ENCODE results near the gene CLNK.

The CLNK gene

DNA sequence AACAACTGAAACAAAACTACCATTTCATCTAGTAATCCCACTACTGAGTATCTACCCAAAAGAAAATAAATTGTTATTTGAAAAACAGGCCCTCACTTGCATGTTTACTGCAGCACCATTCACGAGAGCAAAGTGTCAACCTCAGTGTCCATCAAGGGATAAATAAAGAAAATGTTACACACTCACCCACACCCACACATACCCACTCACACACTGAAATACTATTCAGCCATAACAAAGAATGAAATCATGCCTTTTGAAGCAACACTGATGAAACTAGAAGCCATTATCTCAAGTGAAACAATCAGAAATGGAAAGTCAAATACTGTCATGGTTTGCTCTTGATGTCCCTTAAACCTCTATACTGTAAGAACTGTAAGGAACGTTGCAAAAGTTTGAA is 44.8 kb upstream of the CLNK start:
- H3K9me3 ChIP-seq (ENCODE audit: insufficient read depth, low read length): no peaks in the 10 kb centered on the region
- TF ChIP-seq, protein P1, sequence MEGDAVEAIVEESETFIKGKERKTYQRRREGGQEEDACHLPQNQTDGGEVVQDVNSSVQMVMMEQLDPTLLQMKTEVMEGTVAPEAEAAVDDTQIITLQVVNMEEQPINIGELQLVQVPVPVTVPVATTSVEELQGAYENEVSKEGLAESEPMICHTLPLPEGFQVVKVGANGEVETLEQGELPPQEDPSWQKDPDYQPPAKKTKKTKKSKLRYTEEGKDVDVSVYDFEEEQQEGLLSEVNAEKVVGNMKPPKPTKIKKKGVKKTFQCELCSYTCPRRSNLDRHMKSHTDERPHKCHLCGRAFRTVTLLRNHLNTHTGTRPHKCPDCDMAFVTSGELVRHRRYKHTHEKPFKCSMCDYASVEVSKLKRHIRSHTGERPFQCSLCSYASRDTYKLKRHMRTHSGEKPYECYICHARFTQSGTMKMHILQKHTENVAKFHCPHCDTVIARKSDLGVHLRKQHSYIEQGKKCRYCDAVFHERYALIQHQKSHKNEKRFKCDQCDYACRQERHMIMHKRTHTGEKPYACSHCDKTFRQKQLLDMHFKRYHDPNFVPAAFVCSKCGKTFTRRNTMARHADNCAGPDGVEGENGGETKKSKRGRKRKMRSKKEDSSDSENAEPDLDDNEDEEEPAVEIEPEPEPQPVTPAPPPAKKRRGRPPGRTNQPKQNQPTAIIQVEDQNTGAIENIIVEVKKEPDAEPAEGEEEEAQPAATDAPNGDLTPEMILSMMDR (IDR thresholded peaks at IDR 0.05; ENCODE audit: low read depth, low read length): no peak
- TF ChIP-seq EZH2phosphoT487 (IDR thresholded peaks at IDR 0.05; ENCODE audit: low read depth): no peak
- H3K36me3 ChIP-seq (replicated peaks; ENCODE audit: low read depth, low read length): no peaks in the 10 kb centered on the region
- H4K20me1 ChIP-seq (ENCODE audit: insufficient read depth, low read length): no peaks in the 10 kb centered on the region
- peaks cover 4% of the 10 kb centered on the region; the same call in 1 of the 2 replicates for H3K27me3 ChIP-seq (ENCODE audit: low read depth, low read length)
- no peak overlapping the region for H3K4me2 ChIP-seq (ENCODE audit: low read length)
- no peak overlapping the region for H3K27ac ChIP-seq (ENCODE audit: low read length)
- no peak overlapping the region for H3K4me3 ChIP-seq (ENCODE audit: low read length)
- no peaks in the 10 kb centered on the region for H3K79me2 ChIP-seq (ENCODE audit: low read length)
- H2AFZ ChIP-seq (ENCODE audit: low read depth, low read length): no peak overlapping the region
- no peak overlapping the region for H3K9ac ChIP-seq (ENCODE audit: low read length)
- H3K4me1 ChIP-seq (ENCODE audit: low read length): peaks cover 37% of the 10 kb centered on the region

DNA sequence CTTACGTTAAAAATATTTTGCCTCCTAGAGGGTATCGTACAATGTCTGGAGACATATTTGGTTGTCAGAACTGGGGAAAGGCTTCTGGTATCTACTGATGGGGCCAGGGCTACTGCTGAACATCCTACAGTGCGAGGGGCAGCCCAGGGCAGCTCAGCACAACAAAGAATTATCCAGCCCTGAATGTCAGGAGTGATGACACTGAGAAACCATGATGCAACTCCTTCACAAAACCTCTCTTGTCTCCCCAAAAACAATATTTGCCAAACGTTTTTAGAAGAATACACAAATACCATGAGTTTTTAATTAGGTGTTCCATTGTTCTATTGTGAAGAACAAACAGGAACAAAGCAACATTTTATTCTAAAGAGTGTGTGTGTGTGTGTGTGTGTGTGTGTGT is 43.4 kb upstream of the CLNK start:
- no peaks in the 10 kb centered on the region for H3K79me2 ChIP-seq (ENCODE audit: low read length)
- no peaks in the 10 kb centered on the region for H3K36me3 ChIP-seq (replicated peaks; ENCODE audit: low read depth, low read length)
- no peak overlapping the region for H3K27ac ChIP-seq (ENCODE audit: low read length)
- no peaks in the 10 kb centered on the region for H4K20me1 ChIP-seq (ENCODE audit: insufficient read depth, low read length)
- no peak overlapping the region for H2AFZ ChIP-seq (ENCODE audit: low read depth, low read length)
- TF ChIP-seq, protein P1 (IDR thresholded peaks at IDR 0.05; ENCODE audit: low read depth, low read length): no peak
- no peak for TF ChIP-seq EZH2phosphoT487 (IDR thresholded peaks at IDR 0.05; ENCODE audit: low read depth)
- peaks cover 38% of the 10 kb centered on the region for H3K4me1 ChIP-seq (ENCODE audit: low read length)
- H3K4me2 ChIP-seq (ENCODE audit: low read length): no peak overlapping the region
- H3K4me3 ChIP-seq (ENCODE audit: low read length): no peak overlapping the region
- H3K27me3 ChIP-seq (ENCODE audit: low read depth, low read length): no peaks in the 10 kb centered on the region
- no peaks in the 10 kb centered on the region for H3K9me3 ChIP-seq (ENCODE audit: insufficient read depth, low read length)
- no peak overlapping the region for H3K9ac ChIP-seq (ENCODE audit: low read length)

DNA sequence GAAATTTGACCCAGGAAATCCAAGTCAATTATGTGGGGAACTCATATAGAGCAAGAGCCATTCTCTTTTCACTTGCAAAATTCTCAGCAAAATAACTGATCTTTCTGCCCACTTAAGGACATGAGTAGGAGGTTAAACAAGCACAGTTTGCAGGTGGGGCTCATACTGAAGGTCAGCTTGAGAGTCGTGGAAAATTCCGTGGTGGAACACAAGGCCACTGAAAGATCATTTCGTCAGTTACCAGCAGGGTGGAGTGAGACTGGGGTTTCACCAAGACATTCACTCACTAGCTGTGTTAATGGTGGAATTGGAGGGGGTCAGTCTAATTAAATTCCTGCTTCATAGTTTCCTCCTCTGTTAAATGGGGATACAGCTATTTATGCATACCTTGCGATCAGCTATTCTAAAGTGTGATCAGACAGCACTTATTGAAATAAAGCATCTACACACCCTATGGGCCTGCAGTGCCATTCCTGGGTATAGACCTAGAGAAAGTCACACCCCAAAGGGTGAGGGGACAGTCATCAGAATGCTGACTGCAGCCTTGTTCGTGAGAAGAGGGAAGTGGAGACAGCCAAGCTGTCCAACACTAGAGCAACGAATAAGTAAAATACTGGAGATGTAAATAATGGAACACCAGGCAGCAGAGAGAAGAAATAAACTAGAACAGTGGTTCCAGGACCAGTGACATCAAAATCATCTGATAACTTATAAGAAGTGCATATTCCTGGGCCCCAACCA is 42.7 kb upstream of the CLNK start:
- no peak overlapping the region for H3K27ac ChIP-seq (ENCODE audit: low read length)
- H3K4me1 ChIP-seq (ENCODE audit: low read length): peaks cover 33% of the 10 kb centered on the region
- H3K4me3 ChIP-seq (ENCODE audit: low read length): no peak overlapping the region
- no peaks in the 10 kb centered on the region for H4K20me1 ChIP-seq (ENCODE audit: insufficient read depth, low read length)
- H3K9me3 ChIP-seq (ENCODE audit: insufficient read depth, low read length): no peaks in the 10 kb centered on the region
- no peaks in the 10 kb centered on the region for H3K79me2 ChIP-seq (ENCODE audit: low read length)
- no peaks in the 10 kb centered on the region for H3K36me3 ChIP-seq (replicated peaks; ENCODE audit: low read depth, low read length)
- no peak overlapping the region for H3K4me2 ChIP-seq (ENCODE audit: low read length)
- no peaks in the 10 kb centered on the region for H3K27me3 ChIP-seq (ENCODE audit: low read depth, low read length)
- H2AFZ ChIP-seq (ENCODE audit: low read depth, low read length): no peak overlapping the region
- H3K9ac ChIP-seq (ENCODE audit: low read length): no peak overlapping the region
- no peak for TF ChIP-seq EZH2phosphoT487 (IDR thresholded peaks at IDR 0.05; ENCODE audit: low read depth)
- TF ChIP-seq, protein P1 (IDR thresholded peaks at IDR 0.05; ENCODE audit: low read depth, low read length): no peak

DNA sequence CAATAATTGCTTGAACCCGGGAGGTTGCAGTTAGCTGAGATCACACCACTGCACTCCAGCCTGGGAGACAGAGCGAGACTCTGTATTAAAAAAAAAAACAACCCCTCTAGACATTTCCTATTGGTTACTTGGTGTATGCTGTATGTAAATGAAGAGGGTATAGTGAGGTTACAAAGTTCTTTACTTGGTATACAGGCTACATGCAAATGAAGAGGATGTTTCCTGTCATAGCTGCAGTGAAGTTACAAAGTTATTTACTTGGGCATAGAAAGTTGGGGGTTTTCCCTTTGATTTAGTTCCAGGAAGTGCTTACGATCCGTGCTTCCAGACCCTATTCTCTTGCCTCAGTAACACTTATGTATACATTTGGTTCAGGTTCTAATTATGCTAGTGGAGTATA is 38.4 kb upstream of the CLNK start:
- Histone ChIP-seq H3K27me3 (ENCODE audit: low read depth, low read length) (no peaks in the 10 kb centered on the region; the same call in 1 of the 2 replicates), H3K9ac (ENCODE audit: low read length) (no peak overlapping the region), H3K79me2 (ENCODE audit: low read length) (no peaks in the 10 kb centered on the region), H3K4me3 (ENCODE audit: low read length) (no peak overlapping the region), H4K20me1 (ENCODE audit: insufficient read depth, low read length) (no peaks in the 10 kb centered on the region), H3K36me3 (replicated peaks; ENCODE audit: low read depth, low read length) (no peaks in the 10 kb centered on the region), H3K27ac (ENCODE audit: low read length) (no peak overlapping the region), H3K4me1 (ENCODE audit: low read length) (peaks cover 6% of the 10 kb centered on the region), H3K4me2 (ENCODE audit: low read length) (0 out of 2 replicates have a peak overlapping the region, but pooled peaks have one; percentile 3), H3K9me3 (ENCODE audit: insufficient read depth, low read length) (no peaks in the 10 kb centered on the region), H2AFZ (ENCODE audit: low read depth, low read length) (no peak overlapping the region)
- TF ChIP-seq, protein P1 (IDR thresholded peaks at IDR 0.05; ENCODE audit: low read depth, low read length): no peak
- no peak for TF ChIP-seq EZH2phosphoT487 (IDR thresholded peaks at IDR 0.05; ENCODE audit: low read depth)

Data from OCI-LY3 (cell line).